RWPE2 (cell line): Measurements from ENCODE around the gene ROBO4.

ENCODE experiments used
- ATAC-seq: fragments of 200-7000 bp; cut with Tn5 transposase; 3 replicates; pipeline ENCODE4 v1.9.1; 2021; ENCODE audit warnings: low read depth
- DNase-seq: peaks from one replicate; pipeline ENCODE4 v3.0.0-alpha.2; 2020; ENCODE audit warnings: low spot score
- H3K27ac ChIP-seq: fragments of 450-650 bp; 2 replicates; pipeline ENCODE4 v1.5.1; 2017; ENCODE audit warnings: mild to moderate bottlenecking; ENCODE audit not compliant: poor library complexity, severe bottlenecking
- H3K27me3 ChIP-seq: fragments of 250-450 bp; sonication (Bioruptor Pico); 2 replicates; pipeline ENCODE4 v1.5.1; 2021; ENCODE audit warnings: mild to moderate bottlenecking, moderate library complexity; ENCODE audit not compliant: insufficient read depth, poor library complexity, severe bottlenecking
- H3K36me3 ChIP-seq: fragments of 250-450 bp; sonication (Bioruptor Pico); 2 replicates; pipeline ENCODE4 v1.5.1; 2020; ENCODE audit warnings: low read depth, mild to moderate bottlenecking, moderate library complexity
- H3K4me1 ChIP-seq: fragments of 250-450 bp; sonication (Bioruptor Pico); 2 replicates; pipeline ENCODE4 v1.5.1; 2021; ENCODE audit warnings: mild to moderate bottlenecking, moderate library complexity; ENCODE audit not compliant: insufficient read depth, poor library complexity, severe bottlenecking
- H3K4me3 ChIP-seq: fragments of 250-450 bp; sonication (Bioruptor Pico); 2 replicates; pipeline ENCODE4 v1.5.1; 2021; ENCODE audit warnings: mild to moderate bottlenecking, moderate library complexity; ENCODE audit not compliant: severe bottlenecking
- H3K9me3 ChIP-seq: fragments of 250-450 bp; sonication (Bioruptor Pico); 2 replicates; pipeline ENCODE4 v1.5.1; 2021; ENCODE audit warnings: mild to moderate bottlenecking, moderate library complexity; ENCODE audit not compliant: severe bottlenecking
- TF ChIP-seq, protein P1 (sequence below): fragments of 450-650 bp; IDR thresholded peaks from one replicate; pipeline ENCODE4 v1.5.1; 2017; ENCODE audit warnings: mild to moderate bottlenecking, moderate library complexity; ENCODE audit not compliant: poor library complexity, severe bottlenecking

The ROBO4 gene

DNA sequence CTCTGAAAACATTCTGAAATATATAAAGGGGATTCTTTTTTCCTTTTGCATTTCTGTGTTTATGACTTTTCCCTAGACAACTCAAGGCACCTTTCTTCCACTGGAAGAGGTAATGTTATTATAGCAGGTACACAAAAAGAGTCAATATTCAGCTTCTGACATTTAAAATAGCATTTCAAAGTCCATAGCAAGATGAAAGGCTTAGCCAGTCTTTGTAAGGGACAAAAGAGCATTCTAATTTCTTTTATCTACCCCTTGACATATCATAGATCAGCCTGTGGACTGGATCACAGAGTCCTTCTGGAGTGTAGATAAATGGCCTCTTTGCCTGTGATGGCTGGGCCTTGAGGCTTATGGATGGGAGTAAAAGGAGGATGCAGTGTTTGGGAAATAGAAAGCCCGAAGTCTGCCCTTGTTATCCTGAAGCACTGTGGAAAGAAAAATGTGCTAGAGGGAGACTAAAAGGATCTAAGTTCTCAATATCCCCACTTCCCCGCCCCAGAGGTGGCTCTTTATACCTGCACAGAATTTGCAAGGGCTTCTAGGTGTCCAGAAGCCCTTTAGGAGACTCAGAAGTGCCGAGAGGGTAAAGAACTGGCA is 39.8 kb upstream of the ROBO4 start:
- H3K36me3 ChIP-seq = no peaks in the 10 kb centered on the region
- TF ChIP-seq, protein P1, sequence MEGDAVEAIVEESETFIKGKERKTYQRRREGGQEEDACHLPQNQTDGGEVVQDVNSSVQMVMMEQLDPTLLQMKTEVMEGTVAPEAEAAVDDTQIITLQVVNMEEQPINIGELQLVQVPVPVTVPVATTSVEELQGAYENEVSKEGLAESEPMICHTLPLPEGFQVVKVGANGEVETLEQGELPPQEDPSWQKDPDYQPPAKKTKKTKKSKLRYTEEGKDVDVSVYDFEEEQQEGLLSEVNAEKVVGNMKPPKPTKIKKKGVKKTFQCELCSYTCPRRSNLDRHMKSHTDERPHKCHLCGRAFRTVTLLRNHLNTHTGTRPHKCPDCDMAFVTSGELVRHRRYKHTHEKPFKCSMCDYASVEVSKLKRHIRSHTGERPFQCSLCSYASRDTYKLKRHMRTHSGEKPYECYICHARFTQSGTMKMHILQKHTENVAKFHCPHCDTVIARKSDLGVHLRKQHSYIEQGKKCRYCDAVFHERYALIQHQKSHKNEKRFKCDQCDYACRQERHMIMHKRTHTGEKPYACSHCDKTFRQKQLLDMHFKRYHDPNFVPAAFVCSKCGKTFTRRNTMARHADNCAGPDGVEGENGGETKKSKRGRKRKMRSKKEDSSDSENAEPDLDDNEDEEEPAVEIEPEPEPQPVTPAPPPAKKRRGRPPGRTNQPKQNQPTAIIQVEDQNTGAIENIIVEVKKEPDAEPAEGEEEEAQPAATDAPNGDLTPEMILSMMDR = no peak
- no peaks in the 10 kb centered on the region for H3K27me3 ChIP-seq
- no peaks in the 10 kb centered on the region for H3K4me1 ChIP-seq
- ATAC-seq (no peak), DNase-seq (no peak)
- H3K27ac ChIP-seq = no peak overlapping the region
- H3K4me3 ChIP-seq = no peak overlapping the region
- no peaks in the 10 kb centered on the region for H3K9me3 ChIP-seq

DNA sequence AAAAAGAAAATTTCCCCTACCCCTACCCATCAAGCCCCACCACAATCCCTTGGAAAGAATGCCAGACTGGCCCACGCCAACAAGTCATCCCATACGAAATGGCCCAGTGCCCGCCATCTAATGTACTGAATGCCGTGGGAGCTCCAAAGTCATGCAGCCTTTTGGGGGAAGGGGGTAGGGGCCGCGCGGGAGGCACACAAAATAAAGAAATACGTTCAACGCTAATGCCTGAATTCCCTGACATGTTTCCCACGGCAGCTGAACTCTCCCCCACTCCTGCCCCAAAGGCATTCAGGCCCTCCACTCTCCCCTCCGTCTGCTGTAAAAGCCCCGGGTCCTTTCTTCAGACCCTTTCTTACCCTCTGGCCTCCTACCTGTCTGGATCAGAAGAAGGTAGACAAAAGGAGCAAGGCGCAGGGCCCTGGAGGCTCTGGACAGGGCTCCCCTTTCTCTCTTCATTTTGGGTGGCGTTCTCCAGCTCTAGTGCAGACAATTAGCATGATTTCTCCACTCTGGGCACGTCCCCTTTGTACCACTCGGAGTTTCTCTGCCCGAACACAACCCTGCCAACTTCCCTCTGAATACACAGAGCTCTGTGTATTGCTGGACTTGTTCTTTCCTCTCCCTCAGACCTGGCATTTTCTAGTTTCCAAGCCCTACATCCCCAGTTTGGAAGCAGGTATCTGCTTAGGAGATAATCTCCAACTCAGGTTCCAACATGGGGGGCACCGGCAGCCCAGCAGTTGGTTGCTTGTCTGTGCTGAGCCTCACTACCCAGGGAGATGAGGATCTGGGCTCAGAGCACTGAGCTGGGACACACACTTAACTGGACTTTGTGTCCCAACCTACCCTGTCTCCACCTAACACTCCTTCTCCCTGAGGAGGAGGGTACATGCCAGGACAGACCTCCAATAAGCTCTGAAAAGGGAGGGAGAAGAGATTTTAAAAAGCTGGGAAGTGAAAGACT is 38.2 kb upstream of the ROBO4 start, which contains the start of gene HEPACAM:
Gene HEPACAM, minus strand, starts transcription at position 500 of the 967 bp plus-strand sequence. Its CDS starts 41 bp downstream, at position 459.
- Histone ChIP-seq H3K4me1 (no peaks in the 10 kb centered on the region), H3K4me3 (no peak within 1 kb of the TSS), H3K27me3 (no peaks in the 10 kb centered on the region), H3K36me3 (no peaks in the 10 kb centered on the region), H3K27ac (no peak within 1 kb of the TSS), H3K9me3 (no peaks in the 10 kb centered on the region)
- ATAC-seq = no peak
- no peak for DNase-seq
- TF ChIP-seq, protein P1 = peak; percentile 2

DNA sequence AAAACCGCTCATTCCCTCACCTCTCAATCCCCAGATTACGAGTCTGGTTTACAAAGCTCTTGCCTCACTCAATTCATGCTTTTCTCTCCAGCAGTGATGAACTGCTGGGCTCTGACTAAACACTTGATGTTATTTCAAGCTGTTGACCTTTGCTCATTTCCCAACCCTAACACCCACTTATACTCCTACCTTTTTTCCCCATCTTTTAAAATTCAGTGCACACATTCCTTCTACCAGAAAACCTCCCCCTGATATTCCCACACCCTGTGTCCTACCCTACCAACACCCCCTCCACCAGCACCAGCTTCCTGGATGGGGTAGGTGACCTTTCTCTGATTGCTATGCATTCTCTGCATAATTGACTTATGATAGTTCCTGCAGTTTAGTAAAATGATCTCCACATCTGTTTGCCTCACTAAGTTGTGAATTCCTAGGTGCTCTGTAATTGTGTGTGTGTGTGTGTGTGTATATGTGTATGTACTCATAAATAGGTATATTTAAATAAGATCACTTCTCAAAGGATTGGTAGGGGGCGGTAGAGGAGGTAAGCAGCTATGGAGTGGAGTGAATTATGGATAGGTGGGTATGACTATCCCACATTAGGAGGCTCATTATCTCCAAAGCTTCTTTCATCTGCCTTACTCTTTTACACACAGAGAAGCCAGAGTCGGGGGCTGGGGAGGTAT is 37.3 kb upstream of the ROBO4 start:
- Histone ChIP-seq H3K4me1 (no peaks in the 10 kb centered on the region), H3K36me3 (no peaks in the 10 kb centered on the region), H3K4me3 (no peak overlapping the region), H3K9me3 (no peaks in the 10 kb centered on the region), H3K27me3 (no peaks in the 10 kb centered on the region), H3K27ac (no peak overlapping the region)
- DNase-seq = no peak
- ATAC-seq = peak; percentile 70
- TF ChIP-seq, protein P1 = no peak

DNA sequence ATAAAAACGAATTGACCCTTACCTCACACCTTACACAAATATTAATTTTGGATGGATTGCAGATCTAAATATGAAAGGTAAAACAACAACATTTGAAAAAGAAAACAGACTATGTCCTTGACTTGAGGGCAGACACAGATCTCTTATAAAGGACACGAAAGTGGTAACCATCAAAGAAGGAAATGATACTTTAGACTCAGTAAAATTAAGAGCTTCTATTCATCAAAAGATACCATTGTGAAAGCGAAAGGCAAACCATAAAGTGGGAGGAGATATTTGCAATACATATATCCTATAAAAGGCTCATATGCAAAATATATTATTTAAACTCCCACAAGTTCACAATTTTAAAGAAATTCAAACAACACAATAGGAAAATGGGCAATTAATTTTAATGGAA is 33.1 kb upstream of the ROBO4 start:
- no peak for DNase-seq
- Histone ChIP-seq H3K27me3 (no peaks in the 10 kb centered on the region), H3K27ac (no peak overlapping the region), H3K4me3 (no peak overlapping the region), H3K36me3 (no peaks in the 10 kb centered on the region), H3K4me1 (no peaks in the 10 kb centered on the region), H3K9me3 (no peaks in the 10 kb centered on the region)
- TF ChIP-seq, protein P1 = no peak
- no peak for ATAC-seq
